K562 (cell line): ENCODE measurements around the gene PRL. TPM values are rescaled to one million over a fixed set of nuclear protein-coding genes. Genes with fewer than 3 reads are reported as not detected.

Experiments used
- ATAC-seq: fragments of 200-7000 bp; cut with Tn5 transposase; 3 replicates; pipeline ENCODE4 v1.9.1; 2020; ENCODE audit warnings: moderate library complexity
- BruUV-seq: library from RNA; stranded (reverse); fragments of 400-500 nt; replicated peaks from 2 replicates; lab custom pipeline; 2021; lab: Mats Ljungman, UMichigan
- CTCF ChIA-PET: fragments of 300-600 bp; formaldehyde crosslinking; extraction: SDS; loops from one replicate; lab custom pipeline; 2021; ENCODE audit warnings: low intra/inter-chr PET ratio; lab: Yijun Ruan, JAX
- POLR2A ChIA-PET: fragments of 300-600, 350-650 bp; sonication (Branson Sonifier 250); formaldehyde crosslinking; extraction: SDS; loops from one replicate; lab custom pipeline; 2021; ENCODE audit warnings: antibody characterized with exemption, inconsistent platforms; lab: Yijun Ruan, JAX
- DNase-seq, 4 experiments: peaks; one replicate each; pipeline versions ENCODE4 v3.0.0 to v3.0.0-alpha.2; 2011 to 2018; ENCODE audit warnings: low spot score in 3 of 4, mixed read lengths in 3 of 4; ENCODE audit errors: extremely low read depth in 1 of 4
- FAIRE-seq: peaks from 2 replicates; lab custom pipeline; 2011; peaks lifted over from hg19 to GRCh38; lab: Jason Lieb, UNC
- H2AFZ ChIP-seq: 2 replicates; pipeline ENCODE4 v1.6.0; 2011; ENCODE audit warnings: low read depth, low read length, control low read depth, inconsistent platforms
- H3K27ac ChIP-seq: fragments of 200-600 bp; 3 replicates; pipeline ENCODE4 v1.8.0; 2011; ENCODE audit warnings: low read depth, mild to moderate bottlenecking, control low read depth, inconsistent platforms, low read length, moderate library complexity, mixed read lengths; ENCODE audit errors: extremely low read depth
- H3K27me3 ChIP-seq, 2 experiments: fragments of 300-600 bp in 1 of 2; 2 replicates in 1 of 2; 3 replicates in 1 of 2; pipeline versions ENCODE4 v1.6.0 to v1.8.0; 2011; ENCODE audit warnings: inconsistent platforms in 2 of 2, low read length in 2 of 2, mild to moderate bottlenecking in 1 of 2, mixed read lengths in 1 of 2, moderate library complexity in 1 of 2; ENCODE audit not compliant: control insufficient read depth in 2 of 2, insufficient read depth in 2 of 2
- H3K36me3 ChIP-seq: fragments of 300-600 bp; 3 replicates; pipeline ENCODE4 v1.8.0; 2011; ENCODE audit warnings: mild to moderate bottlenecking, low read length, inconsistent platforms; ENCODE audit not compliant: control insufficient read depth, insufficient read depth
- H3K4me1 ChIP-seq, 2 experiments: fragments of 200-600 bp in 1 of 2; replicated peaks in 1 of 2; 2 replicates in 1 of 2; 3 replicates in 1 of 2; pipeline versions ENCODE4 v1.5.1 to v1.8.0; 2011; ENCODE audit warnings: inconsistent platforms in 2 of 2, low read length in 2 of 2, mild to moderate bottlenecking in 1 of 2, mixed read lengths in 1 of 2, moderate library complexity in 1 of 2; ENCODE audit not compliant: control insufficient read depth in 2 of 2, insufficient read depth in 2 of 2
- H3K4me2 ChIP-seq: 2 replicates; pipeline ENCODE4 v1.6.1; 2011; ENCODE audit warnings: low read length, control low read depth, inconsistent platforms, mixed read lengths; ENCODE audit not compliant: insufficient read depth
- H3K4me3 ChIP-seq: fragments of 200-600 bp; sonication (generic), shearing (Covaris generic); 2 replicates; pipeline ENCODE4 v1.5.1; 2016; ENCODE audit warnings: control low read depth, inconsistent platforms
- H3K79me2 ChIP-seq: fragments of 200-600 bp; 3 replicates; pipeline ENCODE4 v1.8.0; 2011; ENCODE audit warnings: low read length, inconsistent platforms; ENCODE audit not compliant: control insufficient read depth, insufficient read depth
- H3K9ac ChIP-seq, 2 experiments: 2 replicates each; pipeline versions ENCODE4 v1.6.0 to v1.6.1; 2011; ENCODE audit warnings: low read depth in 2 of 2, low read length in 2 of 2, control low read depth in 1 of 2, inconsistent platforms in 1 of 2, mild to moderate bottlenecking in 1 of 2, mixed read lengths in 1 of 2; ENCODE audit not compliant: insufficient read depth in 1 of 2
- H3K9me1 ChIP-seq: one replicate; pipeline ENCODE4 v1.6.0; 2011; ENCODE audit warnings: inconsistent platforms, mild to moderate bottlenecking, low read length, moderate library complexity; ENCODE audit not compliant: control insufficient read depth, insufficient read depth
- H3K9me3 ChIP-seq: replicated peaks from 2 replicates; pipeline ENCODE4 v1.5.1; 2011; ENCODE audit warnings: low read depth, low read length, inconsistent platforms; ENCODE audit not compliant: control insufficient read depth, insufficient read depth
- H4K20me1 ChIP-seq: replicated peaks from 2 replicates; pipeline ENCODE4 v1.6.1; 2011; ENCODE audit warnings: low read length, inconsistent platforms, mixed read lengths; ENCODE audit not compliant: control insufficient read depth, insufficient read depth
- ARHGAP35 ChIP-seq: fragments of 450-650 bp; IDR thresholded peaks from 2 replicates; pipeline ENCODE4 v1.6.1; 2018; ENCODE audit not compliant: partially characterized antibody
- GTF2A2 ChIP-seq: IDR thresholded peaks from 2 replicates; pipeline ENCODE4 v1.6.1; 2016; ENCODE audit warnings: mild to moderate bottlenecking, missing genetic modification characterization, missing compliant biosample characterization
- KLF16 ChIP-seq: IDR thresholded peaks from 2 replicates; pipeline ENCODE4 v1.6.1; 2016; ENCODE audit warnings: antibody characterized with exemption
- MED1 ChIP-seq: sonication (generic); formaldehyde crosslinking; IDR thresholded peaks from 2 replicates; pipeline ENCODE4 v1.8.1; 2023; ENCODE audit warnings: missing genetic modification reagents, borderline replicate concordance
- PHF20 ChIP-seq: fragments of 450-650 bp; IDR thresholded peaks from 2 replicates; pipeline ENCODE4 v1.6.1; 2018; ENCODE audit not compliant: partially characterized antibody
- TAF15 ChIP-seq: fragments of 200-400 bp; formaldehyde crosslinking; IDR thresholded peaks from 2 replicates; pipeline ENCODE4 v1.6.1; 2017; ENCODE audit warnings: mild to moderate bottlenecking, low read depth, low read length, moderate library complexity
- TEAD1 ChIP-seq, 2 experiments: fragments of 450-650 bp in 1 of 2; sonication (generic) in 1 of 2; formaldehyde crosslinking; IDR thresholded peaks; 2 replicates each; pipeline versions ENCODE4 v1.4.0 to v1.8.0; 2020 to 2022; ENCODE audit warnings: mild to moderate bottlenecking in 2 of 2, missing genetic modification reagents in 1 of 2
- ZNF561 ChIP-seq: fragments of 450-650 bp; formaldehyde crosslinking; conservative IDR thresholded peaks from 2 replicates; pipeline ENCODE4 v1.4.0; 2020; ENCODE audit warnings: mild to moderate bottlenecking, moderate library complexity
- ZNF707 ChIP-seq: fragments of 250-450 bp; sonication (Bioruptor Pico); conservative IDR thresholded peaks from 2 replicates; pipeline ENCODE4 v1.8.0; 2022; ENCODE audit warnings: inconsistent platforms, mild to moderate bottlenecking, moderate library complexity
- WGBS: fragments of 100-300 bp; shearing (Covaris generic); methylation state at CpG from one replicate; pipeline ENCODE4 v1.1.6; 2016; ENCODE audit warnings: low coverage, mixed read lengths; ENCODE audit not compliant: insufficient coverage; ENCODE audit errors: missing lambda C conversion rate; 5-methylcytosine and 5-hydroxymethylcytosine counted together
- in situ Hi-C: fragments of 300-500 bp; cut with MboI; formaldehyde crosslinking; loops from 4 replicates; pipeline ENCODE4 v1.15.0; 2018; ENCODE audit warnings: inconsistent platforms, mixed read lengths
- intact Hi-C: fragments of 100-400 bp; cut with micrococcal nuclease; formaldehyde crosslinking; loops from 2 replicates; pipeline ENCODE4 v1.14.2; 2022
- polyA plus RNA-seq, 8 experiments: library from polyadenylated mRNA; depleted of rRNA in 4 of 8; stranded (reverse) in 5 of 8; unstranded in 3 of 8; fragments of >200 nt; fragmentation: Nextera tagmentation in 2 of 8; fragmentation: Illumina TruSeq in 1 of 8; extraction: Ambion mirVana in 2 of 8; extraction: Trizol in 1 of 8; gene quantifications; 2 replicates each; pipeline versions ENCODE4 v1.2.1 to v1.2.3, GENCODE V29; 2011 to 2014; ENCODE audit warnings: inconsistent platforms in 1 of 8, missing spikeins in 1 of 8
- total RNA-seq, 7 experiments: library from RNA; depleted of rRNA in 6 of 7; stranded (reverse); fragments of >200 nt in 6 of 7; fragmentation: Illumina TruSeq in 2 of 7; extraction: Trizol in 2 of 7; gene quantifications; 2 replicates each; pipeline versions ENCODE4 v1.2.1 to v1.2.3, GENCODE V29; 2011 to 2021; ENCODE audit warnings: low replicate concordance in 1 of 7
- TF ChIP-seq, protein P1 (sequence below): fragments of 450-650 bp; IDR thresholded peaks from 2 replicates; pipeline ENCODE4 v1.6.1; 2016; ENCODE audit warnings: low read depth
- TF ChIP-seq, protein P2 (sequence below): fragments of 250-450 bp; sonication (Bioruptor Pico); IDR thresholded peaks from 2 replicates; pipeline ENCODE4 v1.5.0; 2021; ENCODE audit warnings: mild to moderate bottlenecking, moderate library complexity

The PRL gene
- total and polyA plus RNA-seq, 9 of the 15 experiments (the other 6 are each of a cell fraction or from before 2014, with no cell fraction given) = not detected

DNA sequence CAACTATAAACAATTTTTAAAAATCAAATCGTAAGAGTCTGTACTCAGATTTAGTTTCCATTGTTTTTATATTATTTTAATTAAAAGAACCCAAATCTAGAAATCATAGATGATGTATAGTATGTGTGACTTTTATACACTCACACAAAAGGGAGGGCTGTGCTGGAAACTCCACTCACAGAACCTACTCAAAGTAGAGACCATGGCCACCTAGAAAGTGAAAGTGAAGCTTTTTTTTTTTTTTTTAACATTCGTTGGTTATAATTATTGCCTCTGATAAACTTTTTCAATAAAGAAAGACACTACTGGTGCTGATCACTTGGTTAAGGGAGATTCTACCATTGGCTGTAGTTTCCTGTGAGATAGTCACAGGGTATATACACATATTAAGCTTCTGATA lies 37.9 kb upstream of the PRL start:
- DNase-seq (no peak), ATAC-seq (no peak), FAIRE-seq (no peak)
- Histone ChIP-seq H3K27me3 (no peaks in the 10 kb centered on the region), H2AFZ (no peak overlapping the region), H3K9ac (no peak overlapping the region), H3K4me1 (no peaks in the 10 kb centered on the region), H3K27ac (no peak overlapping the region), H4K20me1 (no peaks in the 10 kb centered on the region), H3K9me3 (no peaks in the 10 kb centered on the region), H3K36me3 (no peaks in the 10 kb centered on the region), H3K9me1 (no peaks in the 10 kb centered on the region), H3K79me2 (no peaks in the 10 kb centered on the region), H3K4me3 (no peak overlapping the region), H3K4me2 (no peak overlapping the region)
- ChIA-PET CTCF (no interaction called here), POLR2A (no interaction called here)
- intact Hi-C loops = no loop called here
- WGBS = 0% methylated on average over 2 of the region's 2 CpGs
- BruUV-seq = no TSS peak
- in situ Hi-C loops = no loop called here
- TF ChIP-seq ZNF707 (CRISPR knock-in tag) (no peak), KLF16 (no peak), GTF2A2 (tag) (no peak), ZNF561 (CRISPR knock-in tag) (no peak), PHF20 (no peak), TAF15 (no peak), ARHGAP35 (no peak), TEAD1 (CRISPR knock-in tag; IDR thresholded peaks at IDR 0.05) (no peak), MED1 (no peak)
- TF ChIP-seq, protein P1, sequence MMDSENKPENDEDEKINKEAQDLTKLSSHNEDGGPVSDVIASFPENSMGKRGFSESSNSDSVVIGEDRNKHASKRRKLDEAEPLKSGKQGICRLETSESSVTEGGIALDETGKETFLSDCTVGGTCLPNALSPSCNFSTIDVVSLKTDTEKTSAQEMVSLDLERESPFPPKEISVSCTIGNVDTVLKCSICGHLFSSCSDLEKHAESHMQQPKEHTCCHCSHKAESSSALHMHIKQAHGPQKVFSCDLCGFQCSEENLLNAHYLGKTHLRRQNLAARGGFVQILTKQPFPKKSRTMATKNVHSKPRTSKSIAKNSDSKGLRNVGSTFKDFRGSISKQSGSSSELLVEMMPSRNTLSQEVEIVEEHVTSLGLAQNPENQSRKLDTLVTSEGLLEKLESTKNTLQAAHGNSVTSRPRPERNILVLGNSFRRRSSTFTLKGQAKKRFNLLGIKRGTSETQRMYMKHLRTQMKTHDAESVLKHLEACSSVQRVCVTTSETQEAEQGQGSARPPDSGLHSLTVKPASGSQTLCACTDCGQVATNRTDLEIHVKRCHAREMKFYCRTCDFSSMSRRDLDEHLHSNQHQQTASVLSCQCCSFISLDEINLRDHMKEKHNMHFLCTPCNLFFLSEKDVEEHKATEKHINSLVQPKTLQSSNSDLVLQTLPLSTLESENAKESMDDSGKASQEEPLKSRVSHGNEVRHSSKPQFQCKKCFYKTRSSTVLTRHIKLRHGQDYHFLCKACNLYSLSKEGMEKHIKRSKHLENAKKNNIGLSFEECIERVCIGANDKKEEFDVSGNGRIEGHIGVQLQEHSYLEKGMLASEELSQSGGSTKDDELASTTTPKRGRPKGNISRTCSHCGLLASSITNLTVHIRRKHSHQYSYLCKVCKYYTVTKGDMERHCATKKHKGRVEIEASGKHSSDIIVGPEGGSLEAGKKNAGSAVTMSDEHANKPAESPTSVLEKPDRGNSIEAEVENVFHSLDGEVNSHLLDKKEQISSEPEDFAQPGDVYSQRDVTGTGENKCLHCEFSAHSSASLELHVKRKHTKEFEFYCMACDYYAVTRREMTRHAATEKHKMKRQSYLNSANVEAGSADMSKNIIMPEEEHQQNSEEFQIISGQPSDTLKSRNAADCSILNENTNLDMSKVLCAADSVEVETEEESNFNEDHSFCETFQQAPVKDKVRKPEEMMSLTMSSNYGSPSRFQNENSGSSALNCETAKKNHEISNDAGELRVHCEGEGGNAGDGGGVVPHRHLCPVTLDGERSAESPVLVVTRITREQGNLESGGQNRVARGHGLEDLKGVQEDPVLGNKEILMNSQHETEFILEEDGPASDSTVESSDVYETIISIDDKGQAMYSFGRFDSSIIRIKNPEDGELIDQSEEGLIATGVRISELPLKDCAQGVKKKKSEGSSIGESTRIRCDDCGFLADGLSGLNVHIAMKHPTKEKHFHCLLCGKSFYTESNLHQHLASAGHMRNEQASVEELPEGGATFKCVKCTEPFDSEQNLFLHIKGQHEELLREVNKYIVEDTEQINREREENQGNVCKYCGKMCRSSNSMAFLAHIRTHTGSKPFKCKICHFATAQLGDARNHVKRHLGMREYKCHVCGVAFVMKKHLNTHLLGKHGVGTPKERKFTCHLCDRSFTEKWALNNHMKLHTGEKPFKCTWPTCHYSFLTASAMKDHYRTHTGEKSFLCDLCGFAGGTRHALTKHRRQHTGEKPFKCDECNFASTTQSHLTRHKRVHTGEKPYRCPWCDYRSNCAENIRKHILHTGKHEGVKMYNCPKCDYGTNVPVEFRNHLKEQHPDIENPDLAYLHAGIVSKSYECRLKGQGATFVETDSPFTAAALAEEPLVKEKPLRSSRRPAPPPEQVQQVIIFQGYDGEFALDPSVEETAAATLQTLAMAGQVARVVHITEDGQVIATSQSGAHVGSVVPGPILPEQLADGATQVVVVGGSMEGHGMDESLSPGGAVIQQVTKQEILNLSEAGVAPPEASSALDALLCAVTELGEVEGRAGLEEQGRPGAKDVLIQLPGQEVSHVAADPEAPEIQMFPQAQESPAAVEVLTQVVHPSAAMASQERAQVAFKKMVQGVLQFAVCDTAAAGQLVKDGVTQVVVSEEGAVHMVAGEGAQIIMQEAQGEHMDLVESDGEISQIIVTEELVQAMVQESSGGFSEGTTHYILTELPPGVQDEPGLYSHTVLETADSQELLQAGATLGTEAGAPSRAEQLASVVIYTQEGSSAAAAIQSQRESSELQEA = no peak
- TF ChIP-seq, protein P2, sequence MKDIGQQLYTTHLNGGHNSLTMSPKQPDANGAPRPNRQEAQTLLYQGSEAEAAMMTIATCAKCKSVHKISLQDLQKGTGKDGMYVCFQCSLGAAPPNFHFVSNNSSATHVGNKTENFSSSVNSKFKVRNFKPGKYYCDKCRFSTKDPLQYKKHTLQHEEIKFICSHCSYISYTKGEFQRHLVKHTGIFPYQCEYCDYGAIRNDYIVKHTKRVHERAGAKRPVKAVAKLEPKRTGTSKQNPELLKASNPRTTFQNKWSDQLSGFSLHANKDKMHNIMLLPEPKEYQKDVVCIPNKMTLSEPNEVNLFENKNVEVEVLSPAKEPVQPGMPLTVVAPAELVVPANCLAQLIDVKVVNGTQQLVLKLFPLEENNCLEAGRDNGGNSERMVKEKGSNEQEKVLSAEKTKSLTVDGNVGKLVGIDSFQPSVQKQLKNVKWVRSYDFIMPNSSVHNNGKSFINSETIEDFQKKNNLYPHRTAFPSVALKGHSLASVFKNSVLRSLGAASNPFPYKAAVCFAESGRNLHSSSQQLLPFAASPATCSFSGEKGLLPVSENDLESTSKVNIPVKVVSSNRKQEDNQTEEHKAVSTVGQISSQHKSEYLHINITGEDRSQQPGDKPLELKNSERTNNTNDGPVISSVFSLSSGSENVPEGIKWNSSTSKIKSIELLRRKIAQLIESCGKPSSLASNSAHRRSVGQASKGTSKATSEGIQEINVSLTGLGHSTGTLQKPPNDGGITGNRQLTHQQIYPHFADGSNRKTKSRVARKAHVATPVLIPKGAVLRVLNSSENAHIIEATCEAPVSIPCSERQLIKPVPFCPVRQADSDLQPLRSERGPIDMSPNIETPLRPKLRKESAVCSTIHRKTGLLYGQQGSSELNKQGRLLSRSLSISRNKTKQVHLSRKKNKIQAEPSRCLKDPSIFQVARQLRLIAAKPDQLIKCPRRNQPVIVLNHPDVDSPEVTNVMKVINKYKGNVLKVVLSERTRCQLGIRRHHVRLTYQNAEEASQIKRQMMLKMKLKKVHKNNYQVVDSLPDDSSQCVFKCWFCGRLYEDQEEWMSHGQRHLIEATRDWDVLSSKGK (CRISPR knock-in tag) = no peak
